IMR-90 (cell line): Measurements from ENCODE around the gene POTEI. TPM values are rescaled to one million over a fixed set of nuclear protein-coding genes. Genes with fewer than 3 reads are reported as not detected.
"Not testable (repeated sequence)": the region's sequence is repeated elsewhere in the genome, so short reads cannot be mapped to it uniquely, and the experiment has no call there.

Source experiments
- ATAC-seq: fragments of 200-7000 bp; cut with Tn5 transposase; 2 replicates; pipeline ENCODE4 v1.9.1; 2020; ENCODE audit warnings: low read depth, mild to moderate bottlenecking, moderate library complexity
- BruUV-seq: library from RNA; stranded (reverse); fragments of 400-500 nt; replicated peaks from 2 replicates; lab custom pipeline; 2021; lab: Mats Ljungman, UMichigan
- CTCF ChIA-PET: fragments of 300-600 bp; formaldehyde crosslinking; extraction: SDS; loops from one replicate; lab custom pipeline; 2021; ENCODE audit warnings: antibody characterized with exemption; lab: Yijun Ruan, JAX
- POLR2A ChIA-PET: fragments of 300-600 bp; sonication (Branson Sonifier 250); formaldehyde crosslinking; loops from one replicate; lab custom pipeline; 2022; ENCODE audit warnings: antibody characterized with exemption; ENCODE audit not compliant: unreplicated experiment; lab: Charles Lee
- DNase-seq: peaks from one replicate; pipeline ENCODE4 v3.0.0; 2013
- H2AFZ ChIP-seq: replicated peaks from 2 replicates; pipeline ENCODE3; 2013; ENCODE audit warnings: low read length, mild to moderate bottlenecking; ENCODE audit not compliant: poor library complexity
- H2AK5ac ChIP-seq: 2 replicates; pipeline ENCODE4 v1.6.1; 2013; ENCODE audit warnings: low read depth, low read length, inconsistent platforms
- H2AK9ac ChIP-seq: replicated peaks from 2 replicates; pipeline ENCODE3; 2013; ENCODE audit warnings: mild to moderate bottlenecking, low read depth, low read length, moderate library complexity; ENCODE audit not compliant: poor library complexity
- H2BK120ac ChIP-seq: 2 replicates; pipeline ENCODE4 v1.6.1; 2013; ENCODE audit warnings: low read depth, low read length, inconsistent platforms
- H2BK15ac ChIP-seq: 3 replicates; pipeline ENCODE4 v1.6.1; 2013; ENCODE audit warnings: low read depth, low read length, inconsistent platforms
- H2BK20ac ChIP-seq: 2 replicates; pipeline ENCODE4 v1.6.1; 2013; ENCODE audit warnings: low read depth, mild to moderate bottlenecking, inconsistent platforms, low read length, moderate library complexity
- H2BK5ac ChIP-seq: 2 replicates; pipeline ENCODE4 v1.6.1; 2013; ENCODE audit warnings: mild to moderate bottlenecking, low read depth, low read length, inconsistent platforms; ENCODE audit not compliant: poor library complexity, severe bottlenecking
- H3K14ac ChIP-seq: replicated peaks from 2 replicates; pipeline ENCODE4 v1.6.1; 2013; ENCODE audit warnings: low read depth, low read length, inconsistent platforms
- H3K18ac ChIP-seq: 2 replicates; pipeline ENCODE4 v1.6.1; 2013; ENCODE audit warnings: low read depth, low read length, control low read depth
- H3K23ac ChIP-seq: 2 replicates; pipeline ENCODE4 v1.6.1; 2013; ENCODE audit warnings: low read depth, low read length, inconsistent platforms
- H3K27ac ChIP-seq: 2 replicates; pipeline ENCODE4 v1.5.1; 2013; ENCODE audit warnings: mild to moderate bottlenecking, control low read depth, low read length; ENCODE audit not compliant: insufficient read depth
- H3K27me3 ChIP-seq: 2 replicates; pipeline ENCODE4 v1.6.1; 2013; ENCODE audit warnings: low read length; ENCODE audit not compliant: control insufficient read depth, insufficient read depth
- H3K36me3 ChIP-seq: 2 replicates; pipeline ENCODE4 v1.6.1; 2013; ENCODE audit warnings: low read length, mixed read lengths; ENCODE audit not compliant: control insufficient read depth, insufficient read depth
- H3K4ac ChIP-seq: 2 replicates; pipeline ENCODE4 v1.6.1; 2013; ENCODE audit warnings: low read depth, low read length, inconsistent platforms
- H3K4me1 ChIP-seq: 2 replicates; pipeline ENCODE4 v1.6.1; 2013; ENCODE audit warnings: low read length, mixed read lengths; ENCODE audit not compliant: control insufficient read depth, insufficient read depth
- H3K4me2 ChIP-seq: 2 replicates; pipeline ENCODE4 v1.6.1; 2013; ENCODE audit warnings: low read depth, mild to moderate bottlenecking, control low read depth, low read length, moderate library complexity
- H3K4me3 ChIP-seq: 2 replicates; pipeline ENCODE4 v1.5.1; 2013; ENCODE audit warnings: low read depth, mild to moderate bottlenecking, control low read depth, low read length, moderate library complexity; ENCODE audit not compliant: insufficient read depth
- H3K56ac ChIP-seq: 2 replicates; pipeline ENCODE4 v1.6.1; 2013; ENCODE audit warnings: low read length, inconsistent platforms; ENCODE audit not compliant: insufficient read depth; ENCODE audit errors: extremely low read depth
- H3K79me1 ChIP-seq, 2 experiments: 2 replicates each; pipeline ENCODE4 v1.6.1; 2013; ENCODE audit warnings: low read length in 2 of 2, inconsistent platforms in 1 of 2, low read depth in 1 of 2
- H3K9ac ChIP-seq: 2 replicates; pipeline ENCODE4 v1.6.1; 2013; ENCODE audit warnings: low read depth, low read length, control low read depth
- H3K9me1 ChIP-seq: 2 replicates; pipeline ENCODE4 v1.6.1; 2013; ENCODE audit warnings: low read length, inconsistent platforms; ENCODE audit not compliant: insufficient read depth
- H3K9me3 ChIP-seq: 2 replicates; pipeline ENCODE4 v1.6.1; 2013; ENCODE audit warnings: low read length; ENCODE audit not compliant: control insufficient read depth, insufficient read depth
- H4K20me1 ChIP-seq: 2 replicates; pipeline ENCODE4 v1.6.1; 2013; ENCODE audit warnings: low read length, inconsistent platforms; ENCODE audit not compliant: insufficient read depth
- H4K5ac ChIP-seq: 2 replicates; pipeline ENCODE4 v1.6.1; 2013; ENCODE audit warnings: mild to moderate bottlenecking, low read depth, low read length, control low read depth
- H4K8ac ChIP-seq, 2 experiments: 2 replicates each; pipeline ENCODE4 v1.6.1; 2013; ENCODE audit warnings: low read depth in 2 of 2, low read length in 2 of 2, control low read depth in 1 of 2, inconsistent platforms in 1 of 2
- H4K91ac ChIP-seq: 2 replicates; pipeline ENCODE4 v1.6.1; 2013; ENCODE audit warnings: low read depth, low read length, inconsistent platforms; ENCODE audit not compliant: insufficient read depth
- WGBS, 2 experiments: methylation state at CpG; one replicate each; pipeline versions ENCODE4 v1.1.5 to v1.1.7; 2013; ENCODE audit warnings: missing lambda C conversion rate in 2 of 2; ENCODE audit not compliant: insufficient read length in 1 of 2; ENCODE audit errors: extremely low coverage in 2 of 2; 5-methylcytosine and 5-hydroxymethylcytosine counted together
- dilution Hi-C: fragments of 300-500 bp; cut with HindIII; formaldehyde crosslinking; loops from one replicate; pipeline ENCODE4 v1.14.3; 2018; ENCODE audit warnings: low sequenced_read_pairs; ENCODE audit not compliant: unreplicated experiment
- in situ Hi-C: fragments of 300-500 bp; cut with MboI; formaldehyde crosslinking; loops from 3 replicates; pipeline ENCODE4 v1.14.3; 2019; ENCODE audit warnings: low sequenced_read_pairs, inconsistent platforms, mixed read lengths
- intact Hi-C: fragments of 100-400 bp; cut with micrococcal nuclease; formaldehyde crosslinking; loops from 2 replicates; pipeline ENCODE4 v1.10.0; 2022
- polyA plus RNA-seq, 3 experiments: library from polyadenylated mRNA; depleted of rRNA; stranded (reverse); fragments of >200 nt; gene quantifications; 2 replicates each; pipeline ENCODE4 v1.2.3, GENCODE V29; 2012; ENCODE audit warnings: low replicate concordance in 1 of 3
- total RNA-seq: library from RNA; depleted of rRNA; stranded (reverse); fragments of >200 nt; gene quantifications from 2 replicates; pipeline ENCODE4 v1.2.3, GENCODE V29; 2012

The POTEI gene
- total and polyA plus RNA-seq, 2 of the 4 experiments (the other 2 are of a cell fraction), result not detected

GRCh38 chr2:130454712-130455083 lies 54.4 kb downstream of the POTEI start:
- CTCF ChIA-PET, H3K14ac ChIP-seq, H3K18ac ChIP-seq, H2AK9ac ChIP-seq, H2BK120ac ChIP-seq, H3K4ac ChIP-seq, H2BK15ac ChIP-seq, H3K9ac ChIP-seq, DNase-seq, H3K27me3 ChIP-seq, H2BK20ac ChIP-seq, H3K79me1 ChIP-seq, H4K5ac ChIP-seq, H3K56ac ChIP-seq, H3K4me1 ChIP-seq, intact Hi-C loops, H4K8ac ChIP-seq, H4K20me1 ChIP-seq, ATAC-seq, H3K27ac ChIP-seq, H2AFZ ChIP-seq, H3K4me3 ChIP-seq, H2BK5ac ChIP-seq, H3K4me2 ChIP-seq, H3K9me3 ChIP-seq, POLR2A ChIA-PET, in situ Hi-C loops, BruUV-seq, H2AK5ac ChIP-seq, H4K91ac ChIP-seq, dilution Hi-C loops, H3K23ac ChIP-seq, H3K9me1 ChIP-seq, H3K36me3 ChIP-seq: not testable (repeated sequence)
- WGBS, 2 experiments, result 62% methylated on average over 4 of the region's 6 CpGs; no CpG with 5 or more reads in 1 of the 2 experiments

GRCh38 chr2:130453955-130454711 lies 55.0 kb downstream of the POTEI start:
- H2AK5ac ChIP-seq, POLR2A ChIA-PET, intact Hi-C loops, H3K27me3 ChIP-seq, H2BK15ac ChIP-seq, ATAC-seq, H2AFZ ChIP-seq, H4K5ac ChIP-seq, H3K9ac ChIP-seq, H3K4me3 ChIP-seq, H3K4me2 ChIP-seq, dilution Hi-C loops, H3K14ac ChIP-seq, DNase-seq, H3K4me1 ChIP-seq, H2BK20ac ChIP-seq, H3K27ac ChIP-seq, H3K36me3 ChIP-seq, BruUV-seq, H2BK120ac ChIP-seq, H4K8ac ChIP-seq, H4K91ac ChIP-seq, H2BK5ac ChIP-seq, H3K4ac ChIP-seq, H3K9me3 ChIP-seq, H3K56ac ChIP-seq, H3K9me1 ChIP-seq, H2AK9ac ChIP-seq, CTCF ChIA-PET, H3K18ac ChIP-seq, H3K23ac ChIP-seq, H4K20me1 ChIP-seq, H3K79me1 ChIP-seq, in situ Hi-C loops: not testable (repeated sequence)
- WGBS, 2 experiments, result 34% methylated on average over 2 of the region's 13 CpGs; no CpG with 5 or more reads in 1 of the 2 experiments
